Head of caudate nucleus (tissue), 42 donors: Measurements from ENCODE around the gene PAOX.
"Not testable (repeated sequence)": the region's sequence is repeated elsewhere in the genome, so short reads cannot be mapped to it uniquely, and the experiment has no call there.

ENCODE experiments used
- DNase-seq, 42 donors: peaks; one replicate each; pipeline versions ENCODE4 v3.0.0 to v3.0.0-alpha.2; 2020 to 2021; ENCODE audit warnings: mixed read lengths in 7 of 42
- intact Hi-C: fragments of 100-400 bp; cut with DNase I; formaldehyde crosslinking; loops from one replicate; pipeline ENCODE4 v1.15.0; 2022

Gene PAOX

GRCh38 chr10:133377818-133378250 lies 1.2 kb upstream of the PAOX start:
- intact Hi-C loops = no loop called here
- DNase-seq = no peak

- DNase-seq = peak; percentile 40 to 92 (median 80)
- intact Hi-C loops = no loop called here
These were observed 588 bp upstream of the PAOX start for GRCh38 chr10:133378251-133379096.

GRCh38 chr10:133379801-133380666 lies 972 bp downstream of the PAOX start:
- intact Hi-C loops = no loop called here

GRCh38 chr10:133381036-133381435 lies 2.0 kb downstream of the PAOX start:
- intact Hi-C loops = no loop called here
- DNase-seq = no peak

More at GRCh38 chr10:133379801-133380666, 972 bp downstream of the PAOX start:
- DNase-seq = peak in 39 of 42 donors; percentile 26 to 84 (median 64)

- DNase-seq = no peak
- intact Hi-C loops = no loop called here
These were observed 4.5 kb downstream of the PAOX start for GRCh38 chr10:133383551-133383950.

GRCh38 chr10:133384071-133384470 lies 5.0 kb downstream of the PAOX start:
- intact Hi-C loops = no loop called here
- no peak for DNase-seq

- no peak for DNase-seq
- intact Hi-C loops = no loop called here
These were observed 6.2 kb downstream of the PAOX start for GRCh38 chr10:133385214-133385613.

- intact Hi-C loops = not testable (repeated sequence)
These were observed 7.9 kb downstream of the PAOX start for GRCh38 chr10:133386951-133387350.

GRCh38 chr10:133388236-133388972 lies 9.3 kb downstream of the PAOX start:
- intact Hi-C loops = no loop called here
- peak in 11 of 42 donors; percentile 3 to 46 (median 17) for DNase-seq

More at GRCh38 chr10:133386951-133387350, 7.9 kb downstream of the PAOX start:
- DNase-seq = peak in 3 of 42 donors; percentile 2 to 3 (median 2)

GRCh38 chr10:133388973-133389818 lies 10.1 kb downstream of the PAOX start:
- intact Hi-C loops = no loop called here
- peak in 13 of 42 donors; percentile 9 to 40 (median 17) for DNase-seq

GRCh38 chr10:133390597-133391248 lies 11.7 kb downstream of the PAOX start:
- peak in 10 of 42 donors; percentile 0 to 18 (median 10) for DNase-seq
- intact Hi-C loops = no loop called here

GRCh38 chr10:133391249-133391635 lies 12.2 kb downstream of the PAOX start:
- intact Hi-C loops = no loop called here
- peak in 7 of 42 donors; percentile 2 to 24 (median 4) for DNase-seq

GRCh38 chr10:133391761-133392518 lies 12.9 kb downstream of the PAOX start:
- DNase-seq = peak in 8 of 42 donors; percentile 4 to 26 (median 12)
- intact Hi-C loops = no loop called here

- intact Hi-C loops = no loop called here
- peak in 11 of 42 donors; percentile 9 to 43 (median 21) for DNase-seq
These were observed 14.5 kb downstream of the PAOX start for GRCh38 chr10:133393401-133394063.

- intact Hi-C loops = no loop called here
These were observed 15.1 kb downstream of the PAOX start, which contains the start of gene MTG1 for GRCh38 chr10:133394064-133394663. TSS of gene MTG1 (plus strand) at chr10:133394157. CDS start at chr10:133394221, 64 bp downstream.

GRCh38 chr10:133394801-133395221 lies 15.7 kb downstream of the PAOX start:
- intact Hi-C loops = no loop called here
- DNase-seq = peak in 12 of 42 donors; percentile 9 to 42 (median 24)

More at GRCh38 chr10:133394064-133394663, 15.1 kb downstream of the PAOX start, which contains the start of gene MTG1:
- DNase-seq = peak; percentile 76 to 98 (median 94)
